HG03354 (cell line): ENCODE data around the gene KRTAP13-2.

ENCODE experiments used
- ATAC-seq: cut with Tn5 transposase; IDR thresholded peaks from one replicate; pipeline ENCODE4 v1.9.1; 2021; ENCODE audit warnings: mild to moderate bottlenecking; ENCODE audit not compliant: unreplicated experiment, poor library complexity, severe bottlenecking

The KRTAP13-2 gene, protein sequence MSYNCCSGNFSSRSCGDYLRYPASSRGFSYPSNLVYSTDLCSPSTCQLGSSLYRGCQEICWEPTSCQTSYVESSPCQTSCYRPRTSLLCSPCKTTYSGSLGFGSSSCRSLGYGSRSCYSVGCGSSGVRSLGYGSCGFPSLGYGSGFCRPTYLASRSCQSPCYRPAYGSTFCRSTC

GRCh38 chr21:30372139-30372770 is at the start of gene KRTAP13-2:
Gene KRTAP13-2 (minus strand): TSS chr21:30372271. CDS start chr21:30372213, 58 bp downstream.
- ATAC-seq: no peak

- ATAC-seq: no peak
Observed at GRCh38 chr21:30415993-30416392, 43.9 kb upstream of the KRTAP13-2 start.

DNA sequence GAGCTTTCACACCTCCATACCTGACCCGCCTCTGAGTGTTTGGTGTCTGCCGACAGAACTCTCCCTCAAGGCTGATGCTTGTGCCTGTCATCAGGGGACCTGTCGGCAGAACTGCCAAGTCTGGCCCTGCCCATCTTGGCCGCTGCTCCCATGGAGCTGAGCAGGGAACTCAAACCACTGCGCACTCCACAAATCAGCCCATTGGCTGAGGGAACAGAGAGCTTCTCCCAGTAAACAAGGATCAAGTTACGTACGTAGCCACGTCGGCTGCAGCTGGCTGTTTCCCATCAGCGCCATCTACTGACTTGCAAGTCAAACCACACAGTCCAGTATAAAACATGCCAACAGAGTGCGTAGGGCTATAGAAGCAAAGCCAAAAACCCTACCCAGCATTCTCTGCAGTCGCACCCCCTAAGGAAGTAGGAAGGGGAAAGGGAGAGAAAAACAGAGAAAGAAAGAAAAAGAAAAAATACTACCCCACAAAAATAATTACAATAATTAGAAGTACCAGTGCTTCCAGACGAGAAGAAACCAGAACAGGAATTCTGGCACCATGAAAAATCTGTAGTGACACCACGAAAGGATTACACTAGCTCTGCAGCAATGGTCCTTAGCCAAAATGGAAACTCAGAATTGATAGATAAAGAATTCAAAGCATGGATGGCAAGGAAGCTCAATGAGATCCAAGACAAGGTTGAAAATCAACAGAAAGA is 36.9 kb upstream of the KRTAP13-2 start:
- ATAC-seq: no peak

DNA sequence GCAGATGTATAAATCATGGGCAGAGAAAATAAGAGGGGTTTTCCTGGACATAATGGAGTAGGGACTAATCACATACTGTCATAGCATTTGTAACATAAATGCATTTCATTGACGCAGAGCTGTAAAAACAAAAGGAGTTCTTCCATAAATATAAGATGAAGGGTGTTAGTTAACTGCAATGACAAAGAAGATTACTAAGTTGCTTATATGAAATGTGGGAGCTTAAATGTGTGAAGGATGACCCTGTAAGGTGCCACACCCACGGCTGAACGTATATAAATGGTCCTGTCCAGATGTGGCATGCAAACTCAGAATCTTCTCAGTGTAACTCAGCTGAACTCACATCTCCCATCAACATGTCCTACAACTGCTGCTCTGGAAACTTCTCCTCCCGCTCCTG is 23.7 kb upstream of the KRTAP13-2 start, which contains the start of gene KRTAP13-1:
KRTAP13-1 (plus strand) TSS at position 301 of the 400 bp plus-strand sequence; CDS start at position 357, 56 bp downstream.
- ATAC-seq: no peak

DNA sequence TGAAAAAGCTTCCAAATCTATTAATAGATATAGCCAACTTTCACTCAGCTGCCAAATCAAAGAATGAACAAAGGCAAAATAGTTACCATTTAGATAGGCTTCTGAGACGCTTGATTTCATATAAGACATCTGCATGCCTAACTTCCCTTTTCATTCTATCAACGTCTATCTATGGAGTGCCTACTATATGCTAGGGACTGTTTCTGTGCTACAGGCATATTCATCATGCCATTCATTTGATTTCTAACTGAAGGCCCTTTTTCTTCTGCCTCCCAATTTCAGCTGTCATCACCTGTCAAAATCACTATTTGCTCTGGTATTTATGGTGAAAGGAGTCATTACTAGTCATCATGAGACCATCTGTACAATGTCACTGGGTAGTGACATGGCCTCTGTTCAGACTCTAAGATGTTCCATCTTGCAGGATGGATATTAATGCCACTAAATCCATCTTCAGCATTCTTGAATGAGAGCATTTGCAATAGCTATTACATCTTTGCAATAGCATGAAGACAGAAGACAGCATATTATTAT is 19.5 kb upstream of the KRTAP13-2 start:
- ATAC-seq: no peak

DNA sequence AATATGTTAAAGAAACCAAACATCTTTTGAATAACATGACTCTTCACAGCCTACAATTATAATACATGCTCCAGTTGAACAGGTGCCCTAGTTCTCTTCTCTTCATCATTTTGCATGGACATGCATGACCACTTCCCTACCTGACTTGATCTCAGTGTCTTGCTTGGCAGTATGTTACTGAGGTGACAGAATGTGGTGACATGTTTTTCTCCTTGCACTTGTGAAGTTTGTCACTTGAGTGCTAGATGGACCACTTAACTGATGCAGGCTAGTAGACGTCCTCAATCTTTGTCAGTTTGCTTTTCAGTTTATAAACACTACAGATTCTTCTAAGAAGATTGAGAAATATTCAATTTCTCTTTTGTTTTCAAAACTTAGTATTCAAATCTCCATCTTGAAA is 10.1 kb upstream of the KRTAP13-2 start:
- no peak for ATAC-seq

DNA sequence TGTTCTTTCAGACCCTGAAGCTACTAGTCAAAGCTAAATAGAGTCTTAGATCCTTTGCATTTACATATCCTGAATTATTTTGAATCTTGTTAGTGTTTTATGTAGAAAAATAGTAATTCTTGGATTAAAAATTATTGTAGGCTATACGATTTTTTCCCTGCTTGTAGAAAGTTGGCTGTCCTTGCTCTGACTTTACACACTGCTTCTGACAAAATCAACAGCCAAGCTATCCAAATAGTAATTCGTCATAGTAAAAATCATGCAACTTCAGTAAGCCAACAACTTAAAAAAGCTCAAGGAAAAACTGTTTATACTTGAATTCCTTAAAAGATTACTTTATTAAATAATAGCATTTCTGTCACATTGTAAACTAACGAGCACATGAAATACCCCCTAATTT is 16.2 kb downstream of the KRTAP13-2 start:
- no peak for ATAC-seq

- ATAC-seq: no peak
Observed at GRCh38 chr21:30354308-30355005, 17.6 kb downstream of the KRTAP13-2 start.

DNA sequence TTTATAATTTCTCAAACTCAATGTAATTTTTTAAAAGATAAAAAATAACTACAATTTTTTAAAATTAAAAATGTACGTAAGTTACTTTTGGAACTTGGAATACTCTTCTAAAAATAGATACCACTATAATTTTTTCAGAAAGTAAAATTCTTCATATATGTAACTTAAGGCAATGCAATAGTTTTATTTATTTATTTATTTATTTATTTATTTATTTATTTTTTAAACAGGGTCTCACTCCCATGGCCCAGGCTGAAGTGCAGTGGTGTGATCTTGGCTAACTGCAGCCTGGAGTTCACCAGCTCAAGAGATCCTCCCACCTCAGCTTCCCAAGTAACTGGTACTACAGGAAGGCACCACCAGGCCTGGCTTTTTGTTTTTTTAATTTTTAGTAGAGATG is 20.5 kb downstream of the KRTAP13-2 start:
- no peak for ATAC-seq

- no peak for ATAC-seq
Observed at GRCh38 chr21:30349572-30349971, 22.5 kb downstream of the KRTAP13-2 start.

- ATAC-seq: no peak
Observed at GRCh38 chr21:30348506-30348905, 23.6 kb downstream of the KRTAP13-2 start, which contains the start of gene KRTAP23-1. Gene KRTAP23-1 (minus strand): TSS chr21:30348606. CDS start chr21:30348606, 0 bp downstream.

DNA sequence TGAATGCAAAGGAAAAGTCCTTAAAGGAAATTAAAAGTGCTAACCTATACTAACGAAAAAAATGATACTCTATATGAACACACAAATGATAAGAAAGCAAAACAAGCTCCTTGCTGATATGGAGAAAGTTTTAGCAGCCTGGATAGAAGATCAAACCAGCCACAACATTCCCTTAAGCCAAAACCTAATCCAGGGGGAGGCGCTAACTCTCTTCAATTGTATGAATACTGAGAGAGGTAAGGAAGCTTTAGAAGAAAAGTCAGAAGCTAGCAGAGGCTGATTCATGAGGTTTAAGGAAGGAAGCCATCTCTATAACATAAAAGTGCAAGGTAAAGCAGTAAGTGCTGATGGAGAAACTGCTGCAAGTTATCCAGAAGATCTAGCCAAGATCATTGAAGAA is 27.1 kb downstream of the KRTAP13-2 start:
- no peak for ATAC-seq

- no peak for ATAC-seq
Observed at GRCh38 chr21:30340714-30341573, 31.1 kb downstream of the KRTAP13-2 start.

- ATAC-seq: no peak
Observed at GRCh38 chr21:30338717-30339116, 33.4 kb downstream of the KRTAP13-2 start.

- no peak for ATAC-seq
Observed at GRCh38 chr21:30337772-30338171, 34.3 kb downstream of the KRTAP13-2 start.

DNA sequence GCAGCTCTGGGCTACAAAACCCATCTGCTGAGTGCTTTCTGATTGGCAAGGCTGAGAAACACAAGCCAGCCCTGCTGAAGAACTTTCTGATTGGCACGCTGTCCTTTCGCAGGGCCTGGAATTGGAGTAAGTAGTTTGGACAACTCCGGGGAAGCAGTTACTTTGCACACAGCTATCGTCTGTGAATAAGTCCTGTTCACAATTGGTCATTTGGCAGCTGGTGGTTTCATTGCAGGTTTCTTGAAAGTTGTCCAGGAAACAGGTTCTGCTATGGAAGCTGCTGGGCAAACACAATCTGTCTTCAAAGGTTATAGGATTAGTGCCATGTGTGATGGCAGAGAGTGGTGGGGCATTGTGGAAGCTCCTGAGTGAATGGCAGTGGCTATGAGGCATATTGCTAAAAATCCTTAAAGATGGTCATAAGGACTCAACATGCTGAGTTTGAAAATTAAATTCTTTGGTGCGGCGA is 34.8 kb downstream of the KRTAP13-2 start, which contains the start of gene KRTAP27-1:
KRTAP27-1 (minus strand) TSS at position 419 of the 469 bp plus-strand sequence; CDS start at position 393, 26 bp downstream.
- no peak for ATAC-seq

- no peak for ATAC-seq
Observed at GRCh38 chr21:30336596-30336995, 35.5 kb downstream of the KRTAP13-2 start.

GRCh38 chr21:30333736-30334135 is 38.3 kb downstream of the KRTAP13-2 start:
- no peak for ATAC-seq

GRCh38 chr21:30332681-30333080 is 39.4 kb downstream of the KRTAP13-2 start:
- no peak for ATAC-seq
